ENCODE measurements around the gene FIG4. TPM values are rescaled to one million over a fixed set of nuclear protein-coding genes. Genes with fewer than 3 reads are reported as not detected.

FIG4 gene
- total RNA-seq (10 to 100 TPM; 25.0 to 38.5 TPM), polyA plus RNA-seq (ENCODE audit: insufficient read length in 2 of 2) (10 to 100 TPM; 30.1 to 33.4 TPM)
- long read RNA-seq, donor 1, transcript FIG4-201 (23 exons, 3,011 nt) = major isoform, 10 of 31 reads
- long read RNA-seq, donor 1, partial matches to known transcripts = 21 of 31 reads
- long read RNA-seq, donor 1, other reads (novel, unspliced or antisense) = 0 of 31 reads
- long read RNA-seq, donor 2, partial matches to known transcripts = 0 of 3 reads
- long read RNA-seq, donor 2, other reads (novel, unspliced or antisense) = 0 of 3 reads
- long read RNA-seq, donor 3, partial matches to known transcripts = 7 of 9 reads
- long read RNA-seq, donor 3, other reads (novel, unspliced or antisense) = 0 of 9 reads
- long read RNA-seq, donor 4, partial matches to known transcripts = 13 of 16 reads
- long read RNA-seq, donor 4, other reads (novel, unspliced or antisense) = 0 of 16 reads

DNA sequence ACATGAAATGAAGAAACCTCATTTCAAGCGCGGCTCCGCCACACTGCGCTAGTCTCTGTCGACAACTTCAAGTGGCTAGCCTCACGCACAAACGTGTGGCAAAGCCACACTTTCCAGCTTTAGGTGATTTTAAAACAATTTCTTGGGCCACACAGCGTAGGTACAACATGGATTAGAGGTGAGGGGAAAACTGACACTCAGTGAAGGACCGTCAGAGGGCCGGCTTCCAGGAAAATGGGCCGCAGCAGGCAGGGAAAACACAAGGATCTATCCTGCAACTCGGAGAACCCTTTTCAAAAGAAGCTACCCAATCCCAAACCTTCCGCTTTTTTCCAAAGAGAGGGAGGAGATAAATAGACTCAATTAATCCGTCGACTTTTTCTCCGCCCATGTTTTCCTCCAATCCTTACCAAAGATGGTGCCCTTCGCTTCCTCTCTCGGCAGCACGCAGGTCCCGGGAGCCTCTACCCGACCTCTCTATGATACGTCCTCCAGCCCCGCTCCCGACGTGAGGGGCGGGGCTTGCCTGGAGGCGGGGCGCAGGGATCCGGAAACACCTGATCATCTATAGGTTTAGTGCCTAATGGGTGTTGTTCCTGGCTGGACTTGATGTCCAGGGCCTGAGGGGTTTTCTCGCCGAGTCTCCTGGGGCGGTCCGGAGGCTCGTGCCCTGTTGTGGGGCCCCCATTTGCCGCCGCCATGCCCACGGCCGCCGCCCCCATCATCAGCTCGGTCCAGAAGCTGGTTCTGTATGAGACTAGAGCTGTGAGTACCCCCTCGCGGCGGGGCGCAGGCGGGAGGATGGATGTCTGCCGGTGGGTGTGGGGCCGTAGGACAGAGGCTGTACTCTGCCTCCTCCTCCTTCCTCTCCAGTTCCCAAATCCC lies at the start of gene FIG4, which contains the start of gene AK9:
FIG4 (plus strand) TSS at position 560 of the 885 bp plus-strand sequence; CDS start at position 700, 140 bp downstream.
AK9 (minus strand) TSS at position 466 of the 885 bp plus-strand sequence. CDS start 15,457 bp downstream, outside the sequence.
- Histone ChIP-seq H3K4me3 (ENCODE audit: low read depth, low read length) (peak within 1 kb of the TSS; percentile 96), H3K9me3 (ENCODE audit: control insufficient read depth, insufficient read depth, low read length) (no peaks in the 10 kb centered on the region), H3K27me3 (ENCODE audit: control insufficient read depth, insufficient read depth, low read length) (no peaks in the 10 kb centered on the region), H3K4me1 (ENCODE audit: control insufficient read depth, insufficient read depth, low read length) (no peaks in the 10 kb centered on the region), H3K36me3 (ENCODE audit: control insufficient read depth, insufficient read depth, low read length) (no peaks in the 10 kb centered on the region), H3K27ac (ENCODE audit: low read depth, low read length) (peak within 1 kb of the TSS; percentile 94)
- WGBS (ENCODE audit: insufficient coverage) = 0% methylated on average over 37 of the region's 47 CpGs
- peak; percentile 84 to 99 (median 92) for DNase-seq (ENCODE audit: low read depth in 4 of 6, low spot score in 6 of 6)

DNA sequence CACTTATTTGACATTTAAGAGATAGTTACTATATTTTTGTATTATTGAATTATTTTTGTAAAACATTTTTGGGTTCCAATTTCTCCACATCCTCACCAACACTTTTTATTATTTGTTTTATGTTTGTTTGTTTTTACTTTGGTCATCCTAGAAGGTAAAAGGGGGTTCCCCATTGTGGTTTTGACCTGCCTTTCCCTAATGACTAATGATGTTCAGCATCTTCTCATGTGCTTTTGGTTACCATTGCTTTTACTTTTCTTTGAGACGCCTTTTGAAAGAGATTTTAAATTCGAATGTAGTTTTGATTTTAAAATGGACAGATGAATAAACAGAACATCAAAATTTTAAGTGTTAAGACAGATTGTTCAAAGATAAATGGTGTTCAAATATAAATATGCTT lies 47.0 kb upstream of the FIG4 start:
- Histone ChIP-seq H3K4me3 (ENCODE audit: low read depth, low read length) (no peak overlapping the region), H3K9me3 (ENCODE audit: control insufficient read depth, insufficient read depth, low read length) (peaks cover 2% of the 10 kb centered on the region), H3K4me1 (ENCODE audit: control insufficient read depth, insufficient read depth, low read length) (no peaks in the 10 kb centered on the region), H3K36me3 (ENCODE audit: control insufficient read depth, insufficient read depth, low read length) (peaks cover 3% of the 10 kb centered on the region), H3K27ac (ENCODE audit: low read depth, low read length) (no peak overlapping the region), H3K27me3 (ENCODE audit: control insufficient read depth, insufficient read depth, low read length) (no peaks in the 10 kb centered on the region)
- no CpG with 5 or more reads among the region's 2 CpGs for WGBS (ENCODE audit: insufficient coverage)
- DNase-seq (ENCODE audit: low read depth in 4 of 6, low spot score in 6 of 6) = no peak

DNA sequence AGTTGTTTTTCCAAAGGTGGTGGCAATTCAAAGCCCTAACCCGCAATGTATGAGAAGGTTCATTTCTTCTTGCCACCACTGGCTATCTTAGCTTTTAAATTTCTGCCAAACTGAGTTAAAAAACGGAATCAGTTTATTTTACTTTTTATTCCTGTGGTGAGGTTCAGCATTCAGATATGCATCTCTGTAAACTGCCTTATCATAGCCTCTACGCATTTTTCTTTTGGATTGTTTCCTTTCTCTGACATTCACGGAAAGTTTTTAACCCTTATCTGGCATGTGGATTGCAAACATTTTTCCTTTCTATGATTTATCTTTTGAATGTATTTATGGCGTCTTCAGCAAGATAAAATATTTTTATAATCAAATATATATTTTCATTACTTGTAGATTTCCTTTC lies 37.8 kb upstream of the FIG4 start:
- Histone ChIP-seq H3K27ac (ENCODE audit: low read depth, low read length) (no peak overlapping the region), H3K9me3 (ENCODE audit: control insufficient read depth, insufficient read depth, low read length) (no peaks in the 10 kb centered on the region), H3K36me3 (ENCODE audit: control insufficient read depth, insufficient read depth, low read length) (no peaks in the 10 kb centered on the region), H3K27me3 (ENCODE audit: control insufficient read depth, insufficient read depth, low read length) (no peaks in the 10 kb centered on the region), H3K4me3 (ENCODE audit: low read depth, low read length) (no peak overlapping the region), H3K4me1 (ENCODE audit: control insufficient read depth, insufficient read depth, low read length) (no peaks in the 10 kb centered on the region)
- WGBS (ENCODE audit: insufficient coverage) = no CpG with 5 or more reads among the region's 5 CpGs
- no peak for DNase-seq (ENCODE audit: low read depth in 4 of 6, low spot score in 6 of 6)

DNA sequence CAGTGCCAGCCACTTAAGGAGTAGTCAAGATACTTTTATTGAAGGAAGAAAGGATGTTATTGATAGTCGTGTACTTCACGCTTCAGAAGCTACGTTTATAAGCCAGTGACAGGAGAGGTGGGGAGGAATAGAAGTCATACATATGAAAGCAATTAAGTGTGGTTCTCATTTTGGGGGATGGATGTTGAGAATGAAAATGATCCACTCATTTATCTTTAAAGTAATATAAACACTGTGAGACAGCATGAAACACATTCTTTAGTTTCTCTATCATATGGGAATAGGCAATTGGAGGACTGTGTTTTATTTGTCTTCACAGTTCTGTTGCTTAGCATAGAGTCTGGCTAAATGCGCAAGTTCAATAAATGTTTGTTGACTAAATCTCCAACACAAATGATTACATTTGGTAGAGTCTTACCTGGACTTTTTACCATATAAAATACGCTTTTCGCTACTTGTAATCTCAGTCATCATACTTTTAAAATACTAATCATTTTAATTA lies 35.3 kb upstream of the FIG4 start:
- Histone ChIP-seq H3K36me3 (ENCODE audit: control insufficient read depth, insufficient read depth, low read length) (no peaks in the 10 kb centered on the region), H3K4me3 (ENCODE audit: low read depth, low read length) (no peak overlapping the region), H3K9me3 (ENCODE audit: control insufficient read depth, insufficient read depth, low read length) (no peaks in the 10 kb centered on the region), H3K27me3 (ENCODE audit: control insufficient read depth, insufficient read depth, low read length) (no peaks in the 10 kb centered on the region), H3K27ac (ENCODE audit: low read depth, low read length) (no peak overlapping the region), H3K4me1 (ENCODE audit: control insufficient read depth, insufficient read depth, low read length) (no peaks in the 10 kb centered on the region)
- peak in 1 of 6 donors; percentile 28 for DNase-seq (ENCODE audit: low read depth in 4 of 6, low spot score in 6 of 6)
- WGBS (ENCODE audit: insufficient coverage) = 71% methylated on average over 4 of the region's 6 CpGs

DNA sequence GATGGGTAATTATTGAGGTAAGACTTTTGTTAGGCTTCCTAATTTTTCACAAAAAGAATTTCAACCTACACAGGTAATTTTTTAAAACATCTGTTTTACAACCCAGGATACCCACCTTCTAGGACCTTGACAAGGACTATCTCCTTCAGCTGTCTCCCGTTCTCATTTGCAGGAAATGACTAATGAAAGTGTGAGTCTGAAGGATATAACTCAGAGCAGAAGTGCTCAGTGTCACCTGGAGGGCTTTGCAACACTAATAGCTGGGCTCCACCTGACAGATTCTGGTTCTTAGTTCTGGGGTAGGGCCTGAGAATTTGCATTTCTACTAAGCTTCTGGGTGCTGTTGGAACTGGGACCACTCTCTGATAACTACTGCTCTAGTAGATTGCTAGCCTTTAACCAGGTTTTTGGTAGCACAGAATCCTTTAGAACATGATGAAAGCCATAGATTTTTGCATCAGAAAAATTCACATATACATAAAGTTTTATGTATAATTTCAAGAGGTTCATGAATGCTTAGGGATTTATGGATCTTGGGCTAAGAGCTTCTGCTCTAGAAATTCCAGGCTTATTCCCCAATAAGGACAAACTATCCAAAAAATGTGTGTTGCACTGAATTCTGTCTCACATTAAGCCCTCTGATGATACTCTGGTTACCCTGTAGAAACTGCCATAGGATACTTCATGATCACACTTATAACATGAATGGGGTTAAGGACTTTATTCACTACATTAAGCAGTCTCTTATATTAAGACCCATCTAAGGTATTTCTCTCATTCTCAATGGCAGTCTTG lies 30.4 kb upstream of the FIG4 start:
- Histone ChIP-seq H3K4me1 (ENCODE audit: control insufficient read depth, insufficient read depth, low read length) (no peaks in the 10 kb centered on the region), H3K4me3 (ENCODE audit: low read depth, low read length) (no peak overlapping the region), H3K27me3 (ENCODE audit: control insufficient read depth, insufficient read depth, low read length) (no peaks in the 10 kb centered on the region), H3K9me3 (ENCODE audit: control insufficient read depth, insufficient read depth, low read length) (no peaks in the 10 kb centered on the region), H3K27ac (ENCODE audit: low read depth, low read length) (no peak overlapping the region), H3K36me3 (ENCODE audit: control insufficient read depth, insufficient read depth, low read length) (no peaks in the 10 kb centered on the region)
- DNase-seq (ENCODE audit: low read depth in 4 of 6, low spot score in 6 of 6) = no peak
- WGBS (ENCODE audit: insufficient coverage) = no CpG with 5 or more reads among the region's 1 CpG

DNA sequence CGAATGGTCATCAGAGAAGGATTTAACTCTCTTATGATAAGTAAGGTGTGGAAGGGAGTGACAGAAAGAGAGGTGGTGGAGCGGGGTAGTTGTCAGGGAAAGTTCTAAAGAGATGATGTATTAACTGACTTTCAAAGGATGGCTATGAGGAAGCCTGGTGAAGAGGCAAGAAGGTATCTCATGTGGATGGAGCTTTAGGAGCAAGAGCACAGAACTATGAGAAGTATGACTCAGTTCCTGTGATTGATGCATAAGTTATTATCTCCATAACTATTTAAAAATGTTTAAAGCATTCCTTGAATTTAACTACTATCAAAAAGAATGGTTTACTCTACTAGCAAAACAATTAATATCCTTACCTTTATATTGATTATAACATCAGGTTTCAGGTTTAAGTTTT lies 28.9 kb upstream of the FIG4 start:
- Histone ChIP-seq H3K36me3 (ENCODE audit: control insufficient read depth, insufficient read depth, low read length) (no peaks in the 10 kb centered on the region), H3K4me1 (ENCODE audit: control insufficient read depth, insufficient read depth, low read length) (no peaks in the 10 kb centered on the region), H3K4me3 (ENCODE audit: low read depth, low read length) (no peak overlapping the region), H3K27me3 (ENCODE audit: control insufficient read depth, insufficient read depth, low read length) (no peaks in the 10 kb centered on the region), H3K9me3 (ENCODE audit: control insufficient read depth, insufficient read depth, low read length) (no peaks in the 10 kb centered on the region), H3K27ac (ENCODE audit: low read depth, low read length) (no peak overlapping the region)
- no peak for DNase-seq (ENCODE audit: low read depth in 4 of 6, low spot score in 6 of 6)
- 96% methylated on average over 2 of the region's 2 CpGs for WGBS (ENCODE audit: insufficient coverage)

DNA sequence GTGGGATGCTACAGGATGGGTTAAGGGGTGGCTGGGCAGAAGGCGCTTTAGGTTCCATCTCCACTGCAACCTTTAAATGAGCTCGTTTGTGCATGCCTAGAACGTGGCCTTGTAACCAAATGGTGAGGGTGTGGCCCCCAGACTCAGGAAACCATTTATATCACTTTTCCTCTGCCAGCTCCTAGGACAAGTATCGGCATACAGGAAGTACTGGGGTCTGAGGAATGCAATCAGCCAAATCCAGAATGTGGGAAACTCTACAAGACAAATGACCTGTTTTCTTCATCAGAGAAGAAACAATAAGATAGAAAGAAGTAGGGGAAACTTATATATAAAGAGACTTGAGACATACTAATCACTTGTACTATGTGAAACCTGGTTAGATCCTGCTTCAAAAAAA lies 21.3 kb upstream of the FIG4 start:
- Histone ChIP-seq H3K27ac (ENCODE audit: low read depth, low read length) (no peak overlapping the region), H3K4me3 (ENCODE audit: low read depth, low read length) (no peak overlapping the region), H3K9me3 (ENCODE audit: control insufficient read depth, insufficient read depth, low read length) (no peaks in the 10 kb centered on the region), H3K4me1 (ENCODE audit: control insufficient read depth, insufficient read depth, low read length) (no peaks in the 10 kb centered on the region), H3K36me3 (ENCODE audit: control insufficient read depth, insufficient read depth, low read length) (no peaks in the 10 kb centered on the region), H3K27me3 (ENCODE audit: control insufficient read depth, insufficient read depth, low read length) (no peaks in the 10 kb centered on the region)
- 90% methylated on average over 2 of the region's 4 CpGs for WGBS (ENCODE audit: insufficient coverage)
- no peak for DNase-seq (ENCODE audit: low read depth in 4 of 6, low spot score in 6 of 6)

DNA sequence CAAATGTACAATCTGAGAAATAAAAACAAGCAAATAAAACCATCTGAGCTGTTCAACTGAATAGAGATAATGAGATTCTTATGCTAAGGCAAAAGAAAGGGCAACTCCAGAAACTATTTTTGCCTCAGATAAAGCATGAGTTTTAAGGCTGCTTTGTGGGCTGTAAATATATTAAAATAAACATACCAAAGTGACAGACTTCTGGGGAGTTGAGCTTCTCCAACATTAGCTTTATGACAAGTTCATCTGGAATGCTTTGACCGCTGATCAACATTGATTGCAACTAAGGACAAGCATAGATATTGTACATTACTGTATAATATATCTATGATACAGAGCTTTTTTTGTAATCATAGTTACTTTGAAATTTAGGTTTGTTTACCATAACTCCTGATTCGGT lies 19.4 kb upstream of the FIG4 start:
- H3K4me1 ChIP-seq (ENCODE audit: control insufficient read depth, insufficient read depth, low read length) = no peaks in the 10 kb centered on the region
- H3K36me3 ChIP-seq (ENCODE audit: control insufficient read depth, insufficient read depth, low read length) = no peaks in the 10 kb centered on the region
- DNase-seq (ENCODE audit: low read depth in 4 of 6, low spot score in 6 of 6) = no peak
- no CpG with 5 or more reads among the region's 2 CpGs for WGBS (ENCODE audit: insufficient coverage)
- no peak overlapping the region for H3K27ac ChIP-seq (ENCODE audit: low read depth, low read length)
- H3K9me3 ChIP-seq (ENCODE audit: control insufficient read depth, insufficient read depth, low read length) = no peaks in the 10 kb centered on the region
- H3K27me3 ChIP-seq (ENCODE audit: control insufficient read depth, insufficient read depth, low read length) = no peaks in the 10 kb centered on the region
- no peak overlapping the region for H3K4me3 ChIP-seq (ENCODE audit: low read depth, low read length)

DNA sequence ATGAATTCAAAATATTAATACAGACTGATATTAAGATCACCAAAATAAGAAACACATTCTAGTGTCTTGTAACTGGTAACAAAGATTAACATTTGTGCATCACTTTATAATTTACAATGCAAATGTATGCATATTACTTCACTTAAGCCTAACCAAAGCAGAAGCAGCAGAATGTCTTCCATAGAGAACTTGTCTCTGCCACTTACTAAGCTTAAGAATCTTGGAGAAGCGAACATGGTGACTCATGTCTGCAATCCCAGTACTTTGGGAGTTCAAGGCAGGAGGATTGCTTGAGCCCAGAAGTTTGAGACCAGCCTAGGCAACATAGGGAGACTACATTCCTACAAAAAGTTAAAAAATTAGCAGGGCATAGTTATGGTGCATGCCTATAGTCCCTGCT lies 18.9 kb upstream of the FIG4 start:
- no CpG with 5 or more reads among the region's 1 CpG for WGBS (ENCODE audit: insufficient coverage)
- H3K27ac ChIP-seq (ENCODE audit: low read depth, low read length) = no peak overlapping the region
- H3K4me3 ChIP-seq (ENCODE audit: low read depth, low read length) = no peak overlapping the region
- no peak for DNase-seq (ENCODE audit: low read depth in 4 of 6, low spot score in 6 of 6)
- no peaks in the 10 kb centered on the region for H3K9me3 ChIP-seq (ENCODE audit: control insufficient read depth, insufficient read depth, low read length)
- no peaks in the 10 kb centered on the region for H3K27me3 ChIP-seq (ENCODE audit: control insufficient read depth, insufficient read depth, low read length)
- H3K4me1 ChIP-seq (ENCODE audit: control insufficient read depth, insufficient read depth, low read length) = no peaks in the 10 kb centered on the region
- no peaks in the 10 kb centered on the region for H3K36me3 ChIP-seq (ENCODE audit: control insufficient read depth, insufficient read depth, low read length)

Data from spinal cord (tissue), 10 donors.